HepG2 (cell line): ENCODE results near the gene CHMP1A. TPM values are rescaled to one million over a fixed set of nuclear protein-coding genes. Genes with fewer than 3 reads are reported as not detected.

Source experiments
- AGO2 ChIP-seq: fragments of 200-400 bp; formaldehyde crosslinking; optimal IDR thresholded peaks from 2 replicates; pipeline ENCODE3; 2017; ENCODE audit warnings: mild to moderate bottlenecking, low read depth, low read length, moderate library complexity
- CAMTA2 ChIP-seq: sonication (generic); formaldehyde crosslinking; IDR thresholded peaks from 2 replicates; pipeline ENCODE4 v1.4.0; 2020; ENCODE audit warnings: mild to moderate bottlenecking, missing genetic modification reagents, borderline replicate concordance
- CENPX ChIP-seq: sonication (generic); formaldehyde crosslinking; IDR thresholded peaks from 2 replicates; pipeline ENCODE4 v1.9.0; 2021; ENCODE audit warnings: mild to moderate bottlenecking, missing genetic modification reagents, moderate library complexity
- CREB3 ChIP-seq: sonication (generic); formaldehyde crosslinking; IDR thresholded peaks from 2 replicates; pipeline ENCODE4 v1.5.0; 2020; ENCODE audit warnings: missing genetic modification reagents
- FOXA3 ChIP-seq: IDR thresholded peaks from 2 replicates; pipeline ENCODE4 v1.6.1; 2016; ENCODE audit warnings: missing genetic modification reagents, missing compliant biosample characterization
- GATA4 ChIP-seq: sonication (generic); IDR thresholded peaks from 2 replicates; pipeline ENCODE4 v1.6.1; 2016; ENCODE audit warnings: antibody characterized with exemption, low read depth, borderline replicate concordance
- HOXA7 ChIP-seq: sonication (generic); formaldehyde crosslinking; IDR thresholded peaks from 2 replicates; pipeline ENCODE4 v1.8.1; 2022; ENCODE audit warnings: mild to moderate bottlenecking, missing genetic modification reagents, moderate library complexity
- KDM4B ChIP-seq: sonication (generic); formaldehyde crosslinking; IDR thresholded peaks from 2 replicates; pipeline ENCODE4 v1.4.0; 2020; ENCODE audit warnings: missing genetic modification reagents
- KLF12 ChIP-seq: sonication (generic); formaldehyde crosslinking; IDR thresholded peaks from 2 replicates; pipeline ENCODE4 v1.4.0; 2020; ENCODE audit warnings: missing genetic modification reagents, borderline replicate concordance
- NFATC3 ChIP-seq: sonication (generic); formaldehyde crosslinking; IDR thresholded peaks from 2 replicates; pipeline ENCODE4 v1.5.1; 2020; ENCODE audit warnings: mild to moderate bottlenecking, missing genetic modification reagents
- REPIN1 ChIP-seq: sonication (generic); formaldehyde crosslinking; IDR thresholded peaks from 2 replicates; pipeline ENCODE4 v1.8.0; 2022; ENCODE audit warnings: missing genetic modification reagents, low read depth, mild to moderate bottlenecking, borderline replicate concordance
- SALL2 ChIP-seq: sonication (generic); formaldehyde crosslinking; IDR thresholded peaks from 2 replicates; pipeline ENCODE4 v1.8.1; 2023; ENCODE audit warnings: mild to moderate bottlenecking, missing genetic modification reagents, inconsistent platforms
- SMARCC2 ChIP-seq: fragments of 450-650 bp; IDR thresholded peaks from 2 replicates; pipeline ENCODE4 v1.6.1; 2017; ENCODE audit warnings: antibody characterized with exemption, mild to moderate bottlenecking
- SMC3 ChIP-seq: IDR thresholded peaks from 2 replicates; pipeline ENCODE4 v1.6.1; 2011; ENCODE audit warnings: low read length, improper control_type of control experiment
- STAT5B ChIP-seq: sonication (generic); formaldehyde crosslinking; IDR thresholded peaks from 2 replicates; pipeline ENCODE4 v1.4.0; 2020; ENCODE audit warnings: missing genetic modification reagents
- ZNF263 ChIP-seq: sonication (generic); formaldehyde crosslinking; IDR thresholded peaks from 2 replicates; pipeline ENCODE4 v1.4.0; 2020; ENCODE audit warnings: missing genetic modification reagents
- ZNF549 ChIP-seq: sonication (generic); formaldehyde crosslinking; IDR thresholded peaks from 2 replicates; pipeline ENCODE4 v1.5.0; 2020; ENCODE audit warnings: missing genetic modification reagents
- ZNF567 ChIP-seq: sonication (generic); formaldehyde crosslinking; IDR thresholded peaks from 2 replicates; pipeline ENCODE4 v1.8.1; 2023; ENCODE audit warnings: mild to moderate bottlenecking, missing genetic modification reagents, borderline replicate concordance
- ZNF660 ChIP-seq: sonication (generic); formaldehyde crosslinking; IDR thresholded peaks from 2 replicates; pipeline ENCODE4 v1.5.1; 2020; ENCODE audit warnings: mild to moderate bottlenecking, low read depth, missing genetic modification reagents, borderline replicate concordance
- ZNF703 ChIP-seq: sonication (generic); formaldehyde crosslinking; IDR thresholded peaks from 2 replicates; pipeline ENCODE4 v1.5.1; 2020; ENCODE audit warnings: missing genetic modification reagents, mild to moderate bottlenecking, moderate library complexity, borderline replicate concordance
- ZNF780A ChIP-seq: sonication (generic); formaldehyde crosslinking; IDR thresholded peaks from 2 replicates; pipeline ENCODE4 v1.8.0; 2022; ENCODE audit warnings: mild to moderate bottlenecking, missing genetic modification reagents, moderate library complexity
- ZSCAN12 ChIP-seq: sonication (generic); formaldehyde crosslinking; IDR thresholded peaks from 2 replicates; pipeline ENCODE4 v1.9.0; 2021; ENCODE audit warnings: mild to moderate bottlenecking, missing genetic modification reagents
- polyA plus RNA-seq, 8 experiments: library from polyadenylated mRNA; depleted of rRNA in 3 of 8; stranded (reverse) in 7 of 8; unstranded in 1 of 8; fragments of >200 nt; fragmentation: Illumina TruSeq in 4 of 8; extraction: Trizol in 4 of 8; gene quantifications; 2 replicates each; pipeline versions ENCODE4 v1.2.1 to v1.2.3, GENCODE V29; 2011 to 2016; ENCODE audit warnings: low read depth in 4 of 8, missing spikeins in 1 of 8, mixed read lengths in 1 of 8; ENCODE audit not compliant: insufficient read depth in 1 of 8
- total RNA-seq, 5 experiments: library from RNA; depleted of rRNA; stranded (reverse); fragments of >200 nt; fragmentation: Illumina TruSeq; extraction: Trizol; gene quantifications; 2 replicates each; pipeline ENCODE4 v1.2.3, GENCODE V29; 2016; ENCODE audit warnings: low read depth in 1 of 5
- TF ChIP-seq, protein P1 (sequence below): sonication (generic); formaldehyde crosslinking; IDR thresholded peaks from 2 replicates; pipeline ENCODE4 v1.8.0; 2022; ENCODE audit warnings: mild to moderate bottlenecking, missing genetic modification reagents, borderline replicate concordance
- TF ChIP-seq, protein P2 (sequence below): sonication (generic); formaldehyde crosslinking; IDR thresholded peaks from 2 replicates; pipeline ENCODE4 v1.4.0; 2020; ENCODE audit warnings: missing genetic modification reagents
- TF ChIP-seq, protein P3 (sequence below), 2 experiments: fragments of 450-650 bp in 1 of 2; sonication (generic) in 1 of 2; formaldehyde crosslinking; IDR thresholded peaks; 2 replicates each; pipeline versions ENCODE4 v1.5.0 to v1.8.0; 2020 to 2022; ENCODE audit warnings: mild to moderate bottlenecking in 1 of 2, missing genetic modification reagents in 1 of 2

The CHMP1A gene
- total and polyA plus RNA-seq, 2 of the 13 experiments (the other 11 are each of a cell fraction or from before 2014, with no cell fraction given): 69.4 to 73.3 TPM

DNA sequence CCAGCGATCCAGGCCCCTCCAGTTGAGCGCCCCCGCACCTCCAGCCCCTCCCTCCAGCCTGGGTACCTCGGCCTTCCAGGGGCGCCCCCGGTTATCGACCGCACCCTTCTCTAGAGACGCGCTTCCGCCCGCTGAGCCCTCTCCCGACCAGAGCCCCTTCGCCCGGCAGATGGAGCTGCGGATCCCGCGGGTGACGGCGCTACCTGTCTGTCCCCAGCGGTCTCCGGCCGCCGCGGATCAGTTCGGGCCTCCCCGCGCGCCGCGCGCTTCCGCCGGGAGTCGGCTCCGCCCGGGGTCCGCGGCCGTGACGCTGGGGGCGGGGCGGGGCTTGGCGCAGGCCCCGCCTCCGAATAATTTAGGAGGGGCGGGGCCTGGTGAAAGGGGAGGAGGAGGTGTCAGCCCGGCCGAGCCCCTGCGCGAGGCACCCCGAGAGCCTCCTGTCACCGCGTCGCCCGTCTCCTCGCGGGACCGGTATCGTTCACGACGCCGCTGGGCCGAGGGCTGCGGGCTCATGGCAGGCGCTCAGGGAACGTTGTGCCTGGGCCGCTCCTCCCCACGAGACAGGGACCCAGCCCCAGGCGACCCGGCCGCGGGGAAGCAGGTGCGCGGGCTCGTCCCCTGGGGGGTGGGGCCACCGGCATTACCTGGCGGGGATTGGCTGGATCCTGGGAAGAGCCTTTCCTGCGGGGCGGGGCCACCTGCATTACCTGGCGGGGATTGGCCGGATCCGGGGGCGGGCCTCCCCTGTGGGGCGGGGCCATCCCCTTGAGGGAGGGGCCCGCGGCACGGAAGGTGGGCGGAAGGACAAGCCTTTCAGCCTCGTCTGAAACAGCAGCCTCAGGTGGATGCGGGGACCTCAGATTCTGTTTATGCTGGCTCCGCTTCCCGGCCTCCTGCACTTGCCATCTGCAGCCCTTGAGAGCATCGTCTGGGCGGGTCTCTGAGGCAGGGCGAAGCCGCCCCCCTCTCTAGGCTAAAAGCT is 44.2 kb upstream of the CHMP1A start, which contains the start of gene SPATA2L (continued):
- 0 out of 2 replicates have a peak, but pooled peaks have one; percentile 27 for TF ChIP-seq CAMTA2
- no peak for TF ChIP-seq CENPX (CRISPR knock-in tag)
- TF ChIP-seq, protein P1, sequence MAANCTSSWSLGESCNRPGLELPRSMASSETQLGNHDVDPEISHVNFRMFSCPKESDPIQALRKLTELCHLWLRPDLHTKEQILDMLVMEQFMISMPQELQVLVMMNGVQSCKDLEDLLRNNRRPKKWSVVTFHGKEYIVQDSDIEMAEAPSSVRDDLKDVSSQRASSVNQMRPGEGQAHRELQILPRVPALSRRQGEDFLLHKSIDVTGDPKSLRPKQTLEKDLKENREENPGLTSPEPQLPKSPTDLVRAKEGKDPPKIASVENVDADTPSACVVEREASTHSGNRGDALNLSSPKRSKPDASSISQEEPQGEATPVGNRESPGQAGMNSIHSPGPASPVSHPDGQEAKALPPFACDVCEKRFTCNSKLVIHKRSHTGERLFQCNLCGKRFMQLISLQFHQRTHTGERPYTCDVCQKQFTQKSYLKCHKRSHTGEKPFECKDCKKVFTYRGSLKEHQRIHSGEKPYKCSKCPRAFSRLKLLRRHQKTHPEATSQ: no peak
- TF ChIP-seq, protein P2, sequence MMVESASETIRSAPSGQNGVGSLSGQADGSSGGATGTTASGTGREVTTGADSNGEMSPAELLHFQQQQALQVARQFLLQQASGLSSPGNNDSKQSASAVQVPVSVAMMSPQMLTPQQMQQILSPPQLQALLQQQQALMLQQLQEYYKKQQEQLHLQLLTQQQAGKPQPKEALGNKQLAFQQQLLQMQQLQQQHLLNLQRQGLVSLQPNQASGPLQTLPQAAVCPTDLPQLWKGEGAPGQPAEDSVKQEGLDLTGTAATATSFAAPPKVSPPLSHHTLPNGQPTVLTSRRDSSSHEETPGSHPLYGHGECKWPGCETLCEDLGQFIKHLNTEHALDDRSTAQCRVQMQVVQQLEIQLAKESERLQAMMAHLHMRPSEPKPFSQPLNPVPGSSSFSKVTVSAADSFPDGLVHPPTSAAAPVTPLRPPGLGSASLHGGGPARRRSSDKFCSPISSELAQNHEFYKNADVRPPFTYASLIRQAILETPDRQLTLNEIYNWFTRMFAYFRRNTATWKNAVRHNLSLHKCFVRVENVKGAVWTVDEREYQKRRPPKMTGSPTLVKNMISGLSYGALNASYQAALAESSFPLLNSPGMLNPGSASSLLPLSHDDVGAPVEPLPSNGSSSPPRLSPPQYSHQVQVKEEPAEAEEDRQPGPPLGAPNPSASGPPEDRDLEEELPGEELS (CRISPR knock-in tag): no peak
- TF ChIP-seq KDM4B (CRISPR knock-in tag): 0 out of 2 replicates have a peak, but pooled peaks have one; percentile 10
- no peak for TF ChIP-seq NFATC3 (CRISPR knock-in tag)
- TF ChIP-seq GATA4: peak; percentile 33; the same call in 1 of the 2 replicates
- TF ChIP-seq ZNF703 (CRISPR knock-in tag): no peak
- peak; percentile 42 for TF ChIP-seq ZNF263
- TF ChIP-seq AGO2: no peak
- no peak for TF ChIP-seq HOXA7 (CRISPR knock-in tag)
- TF ChIP-seq FOXA3 (CRISPR knock-in tag): no peak
- no peak for TF ChIP-seq ZNF780A
- TF ChIP-seq SMC3: no peak
- TF ChIP-seq STAT5B (CRISPR knock-in tag): no peak
- no peak for TF ChIP-seq ZNF549 (CRISPR knock-in tag)
- TF ChIP-seq ZNF567 (CRISPR knock-in tag): peak; percentile 70
- peak; percentile 89; the same call in 1 of the 2 replicates for TF ChIP-seq CREB3 (CRISPR knock-in tag)
- TF ChIP-seq SMARCC2: no peak
- no peak; the same call in 1 of the 2 replicates for TF ChIP-seq REPIN1 (CRISPR knock-in tag)
- TF ChIP-seq ZNF660 (CRISPR knock-in tag): no peak
- TF ChIP-seq ZSCAN12 (CRISPR knock-in tag): no peak
- TF ChIP-seq SALL2: peak; percentile 85
- peak; percentile 52; the same call in 1 of the 2 replicates for TF ChIP-seq KLF12 (CRISPR knock-in tag)
- TF ChIP-seq, protein P3, sequence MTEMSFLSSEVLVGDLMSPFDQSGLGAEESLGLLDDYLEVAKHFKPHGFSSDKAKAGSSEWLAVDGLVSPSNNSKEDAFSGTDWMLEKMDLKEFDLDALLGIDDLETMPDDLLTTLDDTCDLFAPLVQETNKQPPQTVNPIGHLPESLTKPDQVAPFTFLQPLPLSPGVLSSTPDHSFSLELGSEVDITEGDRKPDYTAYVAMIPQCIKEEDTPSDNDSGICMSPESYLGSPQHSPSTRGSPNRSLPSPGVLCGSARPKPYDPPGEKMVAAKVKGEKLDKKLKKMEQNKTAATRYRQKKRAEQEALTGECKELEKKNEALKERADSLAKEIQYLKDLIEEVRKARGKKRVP (CRISPR knock-in tag; IDR thresholded peaks at IDR 0.05): no peak
